Vagina (tissue), 2 donors: ENCODE results near the gene ZNF281.

Experiments used
- CTCF ChIP-seq, 3 experiments: fragments of 450-650 bp in 2 of 3; fragments of 200-600 bp in 1 of 3; sonication (generic) in 1 of 3; IDR thresholded peaks; one replicate each; pipeline ENCODE4 v1.5.1; 2017 to 2019; ENCODE audit warnings: antibody characterized with exemption in 3 of 3, mild to moderate bottlenecking in 2 of 3, moderate library complexity in 2 of 3
- POLR2A ChIP-seq, 2 donors: fragments of 450-650 bp; IDR thresholded peaks; one replicate each; pipeline ENCODE4 v1.6.1; 2017; ENCODE audit warnings: antibody characterized with exemption in 2 of 2, mild to moderate bottlenecking in 2 of 2, moderate library complexity in 2 of 2
- POLR2AphosphoS5 ChIP-seq, 2 donors: sonication (generic); formaldehyde crosslinking; IDR thresholded peaks; one replicate each; pipeline ENCODE4 v1.9.0; 2017; ENCODE audit warnings: antibody characterized with exemption in 2 of 2, mild to moderate bottlenecking in 2 of 2, low read depth in 1 of 2; ENCODE audit not compliant: insufficient read depth in 1 of 2

GRCh38 chr1:200442023-200442422, 32.2 kb upstream of the ZNF281 start:
- no peak for TF ChIP-seq CTCF (IDR thresholded peaks at IDR 0.05)
- no peak for TF ChIP-seq POLR2A (IDR thresholded peaks at IDR 0.05)
- no peak for TF ChIP-seq POLR2AphosphoS5 (IDR thresholded peaks at IDR 0.05; ENCODE audit: insufficient read depth in 1 of 2, low read depth in 1 of 2)
